T-helper 2 cell treated with Interferon-gamma antibody and Interleukin-4, amounts not matched to agents 5 μg/mL and 100 μg/mL, for 36 hours (primary cell): ENCODE results near the gene ZNF787.

Experiments
- DNase-seq: peaks from one replicate; pipeline ENCODE4 v3.0.0; 2021; ENCODE audit warnings: low spot score
- H3K27ac Mint-ChIP-seq: one replicate; pipeline ENCODE4 v1.8.0; 2021; ENCODE audit warnings: mild to moderate bottlenecking, mixed read lengths
- H3K27me3 Mint-ChIP-seq: one replicate; pipeline ENCODE4 v1.8.0; 2021; ENCODE audit warnings: low read depth, mixed read lengths
- H3K36me3 Mint-ChIP-seq: one replicate; pipeline ENCODE4 v1.8.0; 2021; ENCODE audit warnings: low read depth, mixed read lengths
- H3K4me1 Mint-ChIP-seq: one replicate; pipeline ENCODE4 v1.8.0; 2021; ENCODE audit warnings: low read depth, mixed read lengths
- H3K4me3 Mint-ChIP-seq: one replicate; pipeline ENCODE4 v1.8.0; 2022; ENCODE audit warnings: mild to moderate bottlenecking, moderate library complexity, mixed read lengths
- H3K9me3 Mint-ChIP-seq: one replicate; pipeline ENCODE4 v1.8.0; 2021; ENCODE audit warnings: mixed read lengths

ZNF787 gene

DNA sequence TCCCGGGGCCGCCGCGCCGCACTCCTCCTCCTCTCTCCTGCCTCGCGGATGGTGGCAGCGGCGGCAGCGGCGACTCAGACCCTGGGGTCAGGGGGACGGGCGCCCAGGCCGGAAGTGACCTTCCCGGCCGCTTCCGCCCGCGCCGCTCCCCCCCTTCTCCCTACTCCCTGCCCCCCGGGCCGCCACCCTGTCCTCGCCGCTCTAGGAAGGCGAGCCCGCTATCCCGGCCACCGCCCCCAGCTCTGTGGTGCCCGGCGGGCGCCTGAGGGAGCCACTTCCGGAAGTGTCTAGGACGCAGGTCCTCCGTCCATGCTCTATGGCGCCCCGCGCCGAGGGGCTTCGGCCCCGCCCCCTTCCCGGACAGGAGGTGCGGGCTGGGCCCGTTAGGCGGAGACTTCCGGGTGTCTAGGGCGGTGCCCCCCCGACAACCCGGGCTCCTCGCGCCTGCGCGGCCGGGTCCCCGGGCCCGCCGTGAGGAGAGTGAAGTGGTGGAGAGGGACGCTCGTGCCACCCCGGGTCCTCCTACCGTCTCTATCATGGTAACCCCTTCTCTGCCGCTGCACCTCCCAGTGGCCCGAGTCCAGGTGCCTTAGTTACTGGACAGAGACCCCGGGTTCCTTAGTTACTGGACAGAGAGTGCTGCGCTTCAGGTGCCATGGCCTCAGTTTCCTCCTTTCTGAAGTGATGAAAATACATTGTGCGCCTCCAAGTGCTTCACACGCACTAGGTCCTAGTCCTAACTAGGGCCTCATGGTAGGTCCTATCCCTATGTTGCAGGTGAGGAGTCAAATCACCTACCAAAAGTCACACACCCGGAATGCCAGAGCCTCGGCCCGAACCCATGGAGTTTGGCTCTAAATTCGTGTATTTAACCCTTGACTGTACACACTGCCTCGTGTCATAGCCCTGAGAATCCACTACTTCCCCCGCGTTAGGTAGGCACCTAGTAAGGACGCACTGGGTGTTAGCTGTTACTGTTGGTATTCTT is at the start of gene ZNF787:
Gene ZNF787, minus strand, starts transcription at position 116 of the 988 bp plus-strand sequence. CDS start 18,078 bp downstream, outside the sequence.
- peaks cover 2% of the 10 kb centered on the region for H3K36me3 Mint-ChIP-seq
- peaks cover 25% of the 10 kb centered on the region for H3K4me1 Mint-ChIP-seq
- peak; percentile 97 for DNase-seq

DNA sequence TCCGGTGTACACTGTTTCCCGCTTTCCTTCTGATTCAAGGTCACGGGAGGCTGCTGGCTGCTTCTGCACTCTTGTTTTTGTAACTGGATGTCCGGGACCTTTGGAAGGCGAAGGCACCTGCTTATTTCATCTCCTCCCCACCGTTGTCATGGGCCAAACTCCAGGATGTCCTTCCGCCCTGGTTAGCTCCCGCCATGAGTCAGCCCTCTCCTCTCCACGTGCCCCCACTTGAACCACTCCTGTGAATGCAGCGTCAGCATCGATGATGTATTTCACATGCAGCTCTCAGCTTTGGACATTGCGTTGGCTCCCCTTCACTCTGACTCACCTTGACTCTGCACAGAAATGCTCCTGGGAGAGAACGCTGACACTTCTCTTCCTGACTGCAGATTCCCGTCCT is 49.2 kb upstream of the ZNF787 start:
- H3K4me1 Mint-ChIP-seq: peaks cover 2% of the 10 kb centered on the region
- H3K27me3 Mint-ChIP-seq: no peaks in the 10 kb centered on the region
- H3K4me3 Mint-ChIP-seq: no peak overlapping the region
- H3K9me3 Mint-ChIP-seq: no peaks in the 10 kb centered on the region
- H3K27ac Mint-ChIP-seq: no peak overlapping the region
- H3K36me3 Mint-ChIP-seq: no peaks in the 10 kb centered on the region
- no peak for DNase-seq

More for the DNA sequence above, at the start of gene ZNF787:
- Mint-ChIP-seq H3K4me3 (peak within 1 kb of the TSS; percentile 89), H3K27ac (peak within 1 kb of the TSS; percentile 94), H3K9me3 (no peaks in the 10 kb centered on the region), H3K27me3 (no peaks in the 10 kb centered on the region)

DNA sequence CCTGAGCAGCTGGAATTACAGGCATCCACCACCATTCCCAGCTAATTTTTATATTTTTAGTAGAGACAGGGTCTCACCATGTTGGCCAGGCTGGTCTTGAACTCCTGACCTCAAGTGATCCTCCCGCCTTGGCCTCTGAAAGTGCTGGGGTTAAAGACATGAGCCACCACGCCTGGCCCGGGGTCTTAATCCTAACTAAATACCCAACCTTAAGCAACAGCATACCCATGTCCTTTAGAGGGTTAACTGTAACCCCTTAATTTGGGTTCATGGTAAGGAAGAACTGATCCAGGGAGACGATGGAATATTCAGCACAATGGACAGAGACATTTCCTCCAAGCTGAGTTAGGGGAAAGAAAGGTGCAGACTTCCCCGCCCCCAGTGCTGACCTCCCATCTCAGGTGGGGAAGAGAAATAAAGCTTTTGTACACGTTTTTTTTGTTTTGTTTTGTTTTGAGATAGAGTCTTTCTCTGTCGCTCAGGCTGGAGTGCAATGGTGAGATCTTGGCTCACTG is 46.0 kb upstream of the ZNF787 start:
- Mint-ChIP-seq H3K4me1 (peaks cover 10% of the 10 kb centered on the region), H3K4me3 (no peak overlapping the region), H3K9me3 (no peaks in the 10 kb centered on the region), H3K27me3 (no peaks in the 10 kb centered on the region), H3K27ac (no peak overlapping the region), H3K36me3 (no peaks in the 10 kb centered on the region)
- DNase-seq: no peak

DNA sequence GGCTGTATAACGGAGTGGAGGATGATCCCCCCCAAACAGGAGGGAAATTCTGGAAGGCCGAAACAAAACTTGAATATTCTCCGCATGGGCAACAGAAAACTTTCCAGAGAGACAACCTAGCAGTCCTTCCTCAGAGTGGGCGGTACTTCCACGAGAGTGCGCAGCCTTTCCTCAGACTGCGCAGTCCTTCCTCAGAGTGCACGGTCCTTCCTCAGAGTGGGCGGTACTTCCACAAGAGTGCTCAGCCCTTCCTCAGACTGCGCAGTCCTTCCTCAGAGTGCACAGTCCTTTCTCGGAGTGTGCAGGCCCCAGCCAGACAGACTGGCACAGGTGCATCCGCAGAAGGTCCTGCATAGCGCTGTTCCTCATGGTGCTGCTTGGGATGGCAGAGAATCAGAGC is 42.0 kb upstream of the ZNF787 start:
- peaks cover 10% of the 10 kb centered on the region for H3K4me1 Mint-ChIP-seq
- H3K4me3 Mint-ChIP-seq: no peak overlapping the region
- H3K9me3 Mint-ChIP-seq: no peaks in the 10 kb centered on the region

DNA sequence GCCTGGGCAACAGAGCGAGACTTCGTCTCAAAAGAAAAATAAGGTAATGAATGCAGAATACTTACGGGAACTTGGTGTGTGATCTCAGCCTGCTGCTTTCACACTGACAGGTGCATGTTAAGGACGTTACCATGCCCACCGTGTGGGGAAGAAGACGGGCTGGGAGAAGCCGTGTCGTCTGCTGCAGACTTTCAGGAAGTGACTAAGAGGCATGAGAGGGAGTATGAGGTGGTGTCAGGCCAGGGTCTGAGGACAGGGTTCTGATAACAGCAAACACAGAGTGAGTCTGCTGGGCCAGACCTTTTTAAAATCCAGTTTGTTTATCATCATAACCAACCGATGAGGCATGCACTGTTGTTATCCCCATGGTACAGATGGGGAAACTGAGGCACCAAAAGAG is 41.2 kb upstream of the ZNF787 start:
- DNase-seq: no peak
- H3K9me3 Mint-ChIP-seq: no peaks in the 10 kb centered on the region
- no peak overlapping the region for H3K27ac Mint-ChIP-seq
- H3K4me3 Mint-ChIP-seq: no peak overlapping the region
- H3K27me3 Mint-ChIP-seq: no peaks in the 10 kb centered on the region
- H3K36me3 Mint-ChIP-seq: peaks cover 12% of the 10 kb centered on the region
- H3K4me1 Mint-ChIP-seq: peaks cover 10% of the 10 kb centered on the region

More for the DNA sequence above, 42.0 kb upstream of the ZNF787 start:
- no peak overlapping the region for H3K27ac Mint-ChIP-seq
- no peaks in the 10 kb centered on the region for H3K27me3 Mint-ChIP-seq
- peaks cover 10% of the 10 kb centered on the region for H3K36me3 Mint-ChIP-seq
- DNase-seq: no peak

DNA sequence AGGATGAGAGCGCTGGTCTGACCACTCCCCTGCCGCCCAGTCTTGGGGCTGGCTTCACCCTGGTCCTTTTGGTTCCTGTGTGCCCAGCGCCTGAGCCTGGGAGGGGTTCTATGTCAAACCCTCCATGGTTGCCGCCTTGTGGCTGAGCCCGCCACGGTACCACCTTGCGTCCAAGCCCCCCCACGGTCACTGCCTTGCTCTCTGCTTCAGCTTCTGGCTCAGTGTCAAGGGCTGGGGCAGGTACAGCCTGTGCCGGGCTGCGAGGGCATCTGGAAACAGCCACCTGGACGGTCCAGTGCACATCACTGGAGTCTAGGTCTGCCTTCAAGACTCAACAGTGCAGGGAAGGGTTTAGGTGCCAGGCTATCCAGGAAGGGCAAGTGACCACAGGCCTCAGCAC is 40.4 kb upstream of the ZNF787 start:
- H3K27ac Mint-ChIP-seq: no peak overlapping the region
- no peaks in the 10 kb centered on the region for H3K9me3 Mint-ChIP-seq
- no peaks in the 10 kb centered on the region for H3K27me3 Mint-ChIP-seq
- peaks cover 12% of the 10 kb centered on the region for H3K36me3 Mint-ChIP-seq
- no peak for DNase-seq
- peaks cover 10% of the 10 kb centered on the region for H3K4me1 Mint-ChIP-seq
- no peak overlapping the region for H3K4me3 Mint-ChIP-seq

DNA sequence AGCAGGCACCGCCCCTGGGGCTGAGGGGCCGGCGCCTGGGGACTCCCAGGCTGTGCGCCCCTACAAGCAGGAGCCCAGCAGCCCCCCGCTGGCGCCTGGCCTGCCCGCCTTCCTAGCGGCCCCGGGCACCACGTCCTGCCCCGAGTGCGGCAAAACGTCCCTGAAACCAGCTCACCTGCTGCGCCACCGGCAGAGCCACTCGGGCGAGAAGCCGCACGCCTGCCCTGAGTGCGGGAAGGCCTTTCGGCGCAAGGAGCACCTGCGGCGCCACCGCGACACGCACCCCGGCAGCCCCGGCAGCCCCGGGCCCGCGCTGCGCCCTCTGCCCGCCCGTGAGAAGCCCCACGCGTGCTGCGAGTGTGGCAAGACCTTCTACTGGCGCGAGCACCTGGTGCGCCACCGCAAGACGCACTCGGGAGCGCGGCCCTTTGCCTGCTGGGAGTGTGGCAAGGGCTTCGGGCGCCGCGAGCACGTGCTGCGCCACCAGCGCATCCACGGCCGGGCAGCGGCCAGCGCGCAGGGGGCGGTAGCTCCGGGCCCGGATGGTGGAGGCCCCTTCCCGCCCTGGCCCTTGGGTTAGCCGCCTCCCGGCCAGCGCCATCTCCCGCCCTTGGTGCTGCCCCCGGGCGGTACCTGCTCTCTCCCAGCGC is 38.7 kb upstream of the ZNF787 start:
- H3K27me3 Mint-ChIP-seq: no peaks in the 10 kb centered on the region
- H3K27ac Mint-ChIP-seq: no peak overlapping the region
- H3K4me3 Mint-ChIP-seq: no peak overlapping the region
- H3K9me3 Mint-ChIP-seq: no peaks in the 10 kb centered on the region
- DNase-seq: no peak
- peaks cover 12% of the 10 kb centered on the region for H3K36me3 Mint-ChIP-seq
- H3K4me1 Mint-ChIP-seq: peaks cover 10% of the 10 kb centered on the region

DNA sequence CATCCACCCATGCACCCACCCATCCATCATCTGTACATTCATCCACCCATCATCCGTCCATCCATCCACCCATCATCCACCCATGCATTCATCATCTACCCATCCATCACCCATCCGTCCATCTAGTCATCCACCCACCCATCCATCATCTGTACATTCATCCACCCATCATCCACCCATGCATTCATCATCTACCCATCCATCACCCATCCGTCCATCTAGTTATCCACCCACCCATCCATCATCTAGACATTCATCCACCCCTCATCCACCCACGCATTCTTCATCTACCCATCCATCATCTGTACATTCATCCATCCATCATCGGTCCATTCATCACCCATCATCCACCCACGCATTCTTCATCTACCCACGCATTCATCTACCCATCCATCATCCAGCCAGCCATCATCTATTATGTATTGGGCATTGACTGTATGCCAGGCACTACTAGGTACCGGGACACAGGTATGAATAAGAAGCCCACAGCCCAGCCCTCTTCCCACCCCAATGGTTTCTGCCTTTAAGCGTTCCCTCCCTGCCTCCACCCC is 38.0 kb upstream of the ZNF787 start:
- Mint-ChIP-seq H3K36me3 (peaks cover 12% of the 10 kb centered on the region), H3K9me3 (no peaks in the 10 kb centered on the region), H3K27me3 (no peaks in the 10 kb centered on the region), H3K4me3 (no peak overlapping the region), H3K27ac (no peak overlapping the region), H3K4me1 (peaks cover 8% of the 10 kb centered on the region)
- DNase-seq: no peak

DNA sequence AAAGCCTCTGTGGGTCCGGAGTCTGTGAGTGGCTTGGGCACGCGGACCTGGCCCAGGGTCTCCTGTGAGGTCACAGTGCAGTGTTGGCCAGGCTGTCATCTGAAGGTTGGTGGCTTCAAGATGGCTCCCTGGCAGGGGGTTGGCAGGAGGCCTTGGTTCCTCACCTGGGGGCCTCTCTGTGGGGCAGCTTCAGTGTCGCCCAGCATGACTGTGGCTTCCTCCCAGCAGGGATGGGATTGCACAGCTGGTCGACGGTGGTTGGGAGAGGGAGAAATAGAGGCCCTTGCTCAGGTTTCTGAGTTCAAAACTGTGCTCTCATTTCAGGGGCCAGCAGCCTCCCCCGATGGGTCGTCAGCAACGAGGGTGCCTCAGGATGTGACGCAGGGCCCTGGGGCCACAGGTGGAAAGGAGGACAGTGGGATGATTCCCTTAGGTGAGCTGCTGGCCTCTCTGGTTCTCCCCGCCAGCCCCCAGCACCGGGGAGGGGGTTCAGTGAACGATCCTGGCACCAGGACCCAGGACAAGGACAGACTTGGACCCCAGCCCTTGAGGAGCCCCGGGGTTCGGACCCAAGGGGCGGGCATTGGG is 37.2 kb upstream of the ZNF787 start:
- no peaks in the 10 kb centered on the region for H3K9me3 Mint-ChIP-seq
- no peaks in the 10 kb centered on the region for H3K27me3 Mint-ChIP-seq
- H3K4me3 Mint-ChIP-seq: no peak overlapping the region
- no peak for DNase-seq
- no peak overlapping the region for H3K27ac Mint-ChIP-seq
- peaks cover 15% of the 10 kb centered on the region for H3K36me3 Mint-ChIP-seq
- H3K4me1 Mint-ChIP-seq: peaks cover 9% of the 10 kb centered on the region

DNA sequence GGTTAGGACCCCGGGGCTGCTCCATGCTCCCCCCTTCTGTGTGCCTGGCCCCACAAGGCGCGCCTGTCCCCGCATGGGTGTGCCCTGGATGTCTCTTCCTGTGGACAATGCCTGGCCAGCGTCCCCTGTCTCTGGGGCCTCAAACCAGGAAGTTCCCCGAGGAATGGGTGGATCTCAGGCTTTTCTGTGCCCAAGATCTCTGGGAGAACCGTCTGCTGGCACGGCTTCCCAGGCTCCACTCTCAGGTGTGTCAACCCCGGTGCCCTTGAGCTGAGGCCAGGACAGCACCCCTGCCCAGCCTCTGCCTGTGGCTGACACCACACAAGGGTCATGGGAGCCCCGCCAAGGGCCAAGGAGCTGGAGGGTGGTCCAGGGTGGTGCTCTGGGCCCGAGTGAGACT is 35.7 kb upstream of the ZNF787 start:
- Mint-ChIP-seq H3K27me3 (no peaks in the 10 kb centered on the region), H3K4me1 (peaks cover 6% of the 10 kb centered on the region), H3K36me3 (peaks cover 15% of the 10 kb centered on the region), H3K27ac (no peak overlapping the region), H3K4me3 (no peak overlapping the region), H3K9me3 (no peaks in the 10 kb centered on the region)
- no peak for DNase-seq

DNA sequence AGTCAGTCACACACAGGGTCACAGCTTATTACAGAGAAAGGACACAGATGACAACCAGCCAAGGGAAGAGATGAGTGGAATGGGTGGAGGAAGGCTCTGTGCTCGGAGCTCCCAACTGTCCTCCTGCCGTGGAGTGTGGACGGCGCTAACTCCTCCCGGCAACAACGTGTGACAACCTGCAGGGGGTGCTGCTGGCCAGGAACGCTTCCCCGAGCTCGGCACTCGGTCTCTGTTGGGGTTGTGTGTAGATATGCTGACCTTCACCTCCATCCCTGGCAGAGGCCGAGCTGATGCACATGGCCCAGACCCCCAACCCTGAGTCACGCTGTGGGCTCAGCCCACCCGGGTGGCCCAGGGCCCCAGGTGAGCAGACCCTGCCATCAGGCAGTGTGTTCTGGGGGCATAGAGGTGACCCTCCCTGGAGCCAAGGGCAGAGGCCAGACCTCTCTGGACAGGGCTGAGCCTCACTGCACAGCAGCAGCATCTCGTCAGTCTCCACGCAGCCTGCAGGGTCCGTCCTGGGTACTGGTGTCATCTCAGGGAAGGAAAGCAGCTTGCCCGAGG is 34.1 kb upstream of the ZNF787 start:
- H3K4me3 Mint-ChIP-seq: no peak overlapping the region
- no peak overlapping the region for H3K27ac Mint-ChIP-seq
- H3K9me3 Mint-ChIP-seq: no peaks in the 10 kb centered on the region
- H3K4me1 Mint-ChIP-seq: peaks cover 6% of the 10 kb centered on the region
- no peak for DNase-seq
- H3K36me3 Mint-ChIP-seq: peaks cover 18% of the 10 kb centered on the region
- no peaks in the 10 kb centered on the region for H3K27me3 Mint-ChIP-seq

DNA sequence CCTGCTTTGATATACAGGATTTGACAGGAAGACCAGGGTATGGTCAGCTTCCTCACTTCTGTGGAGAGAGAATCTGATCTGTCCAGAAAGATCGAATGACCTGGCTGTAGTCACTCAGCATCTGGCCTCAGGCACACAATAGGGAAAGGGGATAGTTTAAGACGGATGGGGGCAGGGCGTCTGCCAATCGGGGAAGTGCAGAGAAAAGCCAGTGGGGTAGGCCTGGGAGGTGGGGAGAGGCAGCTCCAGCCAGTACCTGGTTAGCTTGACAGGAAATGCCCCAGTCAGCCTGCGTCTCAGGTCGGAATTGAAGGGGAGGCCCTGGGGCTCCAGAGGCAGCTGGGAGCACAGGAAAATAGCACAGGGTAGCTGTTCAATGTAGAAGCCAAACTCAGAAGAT is 32.4 kb upstream of the ZNF787 start:
- Mint-ChIP-seq H3K27ac (peak overlapping the region; percentile 13), H3K36me3 (peaks cover 18% of the 10 kb centered on the region), H3K4me1 (peaks cover 6% of the 10 kb centered on the region), H3K9me3 (no peaks in the 10 kb centered on the region), H3K4me3 (no peak overlapping the region), H3K27me3 (no peaks in the 10 kb centered on the region)
- no peak for DNase-seq

DNA sequence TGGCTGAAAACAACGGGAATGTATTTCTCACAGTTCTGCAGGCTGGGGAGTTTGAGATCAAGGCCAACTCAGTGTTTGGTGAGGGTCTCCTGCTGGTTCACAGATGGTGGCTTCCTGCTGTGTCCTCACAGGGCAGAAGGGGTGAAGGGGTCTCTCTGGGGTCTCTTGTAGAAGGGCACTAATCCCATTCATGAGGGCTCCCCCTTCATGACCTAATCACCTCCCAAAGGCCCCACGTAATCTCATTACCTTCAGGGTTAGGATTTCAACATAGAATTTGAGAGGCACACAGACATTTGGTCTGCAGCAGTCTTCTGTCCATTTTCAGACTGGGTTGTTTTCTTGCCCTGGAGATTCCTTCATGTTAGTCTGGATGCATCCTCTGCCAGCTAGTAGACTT is 31.5 kb upstream of the ZNF787 start:
- Mint-ChIP-seq H3K9me3 (no peaks in the 10 kb centered on the region), H3K36me3 (peaks cover 22% of the 10 kb centered on the region), H3K27me3 (no peaks in the 10 kb centered on the region), H3K27ac (no peak overlapping the region), H3K4me3 (no peak overlapping the region), H3K4me1 (peaks cover 6% of the 10 kb centered on the region)
- no peak for DNase-seq
